SIG-M5 treated with dmso at 0.1 percent for 504 hours (cell line): Measurements from ENCODE around the gene OGDH.

ENCODE experiments used
- DNase-seq: peaks from one replicate; lab custom pipeline; 2025; ENCODE audit not compliant: unreplicated experiment; lab: John Stamatoyannopoulos, UW

The OGDH gene

DNA sequence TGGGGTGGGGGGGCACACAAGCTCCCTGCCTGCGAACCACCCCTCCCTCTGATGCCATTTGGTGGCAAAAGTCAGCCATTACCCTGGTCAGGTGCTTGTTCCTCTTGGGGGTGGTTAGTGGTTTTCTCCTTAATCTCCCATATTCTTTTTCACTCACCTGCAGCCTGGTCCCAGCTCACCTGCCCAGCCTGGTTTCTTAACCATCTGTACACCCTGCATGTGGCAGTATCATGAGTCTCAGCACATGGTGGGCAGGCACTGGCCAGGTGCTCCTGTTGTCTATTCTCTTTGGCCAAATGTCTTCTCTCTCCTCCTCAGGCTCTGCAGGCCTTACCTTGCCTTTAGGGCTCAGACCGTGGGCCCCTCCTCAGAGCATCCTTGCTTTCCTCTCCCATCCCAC, 30.5 kb downstream of the OGDH start:
- no peak for DNase-seq

DNA sequence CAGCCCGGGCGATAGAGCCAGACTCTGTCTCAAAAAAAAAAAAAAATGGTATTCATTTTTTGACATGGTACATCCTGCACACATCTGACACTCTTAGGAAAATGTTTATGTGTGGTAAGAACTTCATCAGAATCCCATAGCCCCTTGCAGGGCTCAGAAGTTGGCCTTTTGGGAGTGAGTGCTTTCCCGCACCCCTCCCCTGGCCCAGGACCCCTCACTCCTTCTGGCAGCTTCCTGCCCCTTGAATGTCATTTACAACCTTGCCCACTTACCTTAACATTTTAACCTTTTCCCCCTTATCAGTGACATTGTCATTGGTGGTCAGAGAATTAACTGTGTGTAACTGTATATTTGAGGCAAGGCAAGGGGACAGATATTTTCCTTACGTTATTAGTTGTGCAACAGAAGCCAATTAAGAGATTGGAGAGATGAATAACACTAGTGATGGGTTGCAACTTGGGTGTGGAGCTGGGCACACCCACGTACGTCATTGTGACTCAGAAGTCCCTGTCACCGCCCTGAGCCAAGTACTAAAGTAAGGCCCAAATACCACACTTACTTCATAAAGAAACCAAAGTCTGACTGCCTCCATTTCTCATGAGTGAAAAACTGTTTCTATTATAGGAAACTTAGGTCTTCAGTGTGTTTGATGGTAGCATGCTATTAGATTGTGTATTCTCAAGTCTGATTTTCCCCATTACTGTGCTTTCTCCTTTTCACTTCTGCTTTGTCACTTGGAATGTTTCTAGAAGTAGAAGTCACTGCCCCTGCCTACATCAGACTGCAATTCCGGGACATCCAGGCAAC, 31.6 kb downstream of the OGDH start:
- DNase-seq: peak; percentile 84

DNA sequence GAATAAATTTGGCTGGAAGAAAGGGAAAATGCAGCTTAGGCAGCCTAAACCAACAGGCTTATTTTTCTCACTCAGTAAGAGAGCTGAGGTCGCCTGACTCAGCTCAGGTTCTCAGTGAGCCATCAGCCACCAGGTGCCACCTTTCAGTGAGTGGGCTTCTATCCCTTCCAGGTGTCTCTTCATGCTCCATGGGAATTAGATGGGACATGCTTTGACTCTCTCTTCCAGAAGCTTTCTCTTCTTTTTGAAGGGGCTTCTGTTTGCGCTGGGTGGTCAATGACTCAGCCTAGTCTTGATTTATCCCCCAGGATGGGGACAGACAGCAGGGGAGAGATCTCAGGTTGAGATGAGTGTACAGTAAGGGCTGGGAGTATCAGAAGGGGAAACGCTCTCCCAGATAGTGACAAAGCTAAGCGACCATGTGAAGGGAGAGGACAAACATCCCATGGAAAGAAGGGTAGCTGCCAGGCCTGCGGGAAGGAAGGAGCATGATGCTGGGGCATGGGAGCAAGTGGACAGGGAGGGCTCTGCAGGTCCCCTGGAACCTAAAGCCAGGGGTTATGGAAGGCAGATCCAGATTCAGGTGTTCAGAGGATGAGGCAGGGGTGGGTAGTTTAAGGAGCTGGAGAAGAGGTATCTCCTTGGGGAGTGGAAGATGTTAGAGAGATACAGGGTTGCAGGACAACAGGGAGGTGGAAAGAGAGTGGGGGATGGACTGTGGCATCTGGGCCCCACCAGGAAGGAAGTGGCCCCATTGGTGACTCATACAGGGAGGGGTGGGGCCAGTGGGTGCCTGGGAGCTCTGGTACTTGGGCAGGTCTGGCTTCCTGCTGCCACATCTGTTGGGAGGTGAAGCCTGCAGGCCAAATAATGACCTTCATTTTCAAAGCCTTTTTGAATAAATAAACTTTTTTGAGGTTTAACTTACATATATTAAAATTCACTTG, 32.5 kb downstream of the OGDH start:
- DNase-seq: peak; percentile 86

DNA sequence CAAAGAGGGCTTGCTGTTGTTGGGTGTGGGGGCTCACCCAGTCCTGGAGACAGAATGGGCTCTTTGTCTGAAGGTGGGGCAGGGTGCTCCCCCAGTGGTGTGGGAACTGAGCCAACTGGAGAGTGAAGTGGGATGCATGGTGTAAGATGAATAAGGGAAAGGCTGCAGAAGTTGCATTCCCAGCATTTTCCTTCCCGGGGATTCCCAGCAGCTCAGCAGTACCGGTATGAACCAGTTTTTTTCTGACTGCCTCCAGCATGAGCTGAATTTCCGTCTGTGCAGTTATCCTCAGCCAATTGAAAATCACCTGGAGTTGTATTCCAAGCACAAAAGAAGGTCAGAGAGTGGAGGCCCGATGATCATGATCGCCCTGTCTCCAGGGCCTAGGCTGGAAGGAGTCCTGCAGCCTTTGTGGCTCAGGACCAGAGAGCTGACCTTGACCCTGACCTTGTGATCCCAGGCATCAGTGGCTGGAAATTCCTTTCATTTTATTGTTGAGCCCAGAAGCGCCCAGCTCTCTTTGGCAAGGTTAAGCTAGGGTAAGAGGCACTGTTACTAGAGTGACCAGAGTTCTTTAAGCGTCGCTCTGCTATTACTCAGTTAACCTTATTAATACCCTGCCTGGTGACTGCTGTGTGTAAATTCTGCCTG, 33.4 kb downstream of the OGDH start:
- DNase-seq: no peak

DNA sequence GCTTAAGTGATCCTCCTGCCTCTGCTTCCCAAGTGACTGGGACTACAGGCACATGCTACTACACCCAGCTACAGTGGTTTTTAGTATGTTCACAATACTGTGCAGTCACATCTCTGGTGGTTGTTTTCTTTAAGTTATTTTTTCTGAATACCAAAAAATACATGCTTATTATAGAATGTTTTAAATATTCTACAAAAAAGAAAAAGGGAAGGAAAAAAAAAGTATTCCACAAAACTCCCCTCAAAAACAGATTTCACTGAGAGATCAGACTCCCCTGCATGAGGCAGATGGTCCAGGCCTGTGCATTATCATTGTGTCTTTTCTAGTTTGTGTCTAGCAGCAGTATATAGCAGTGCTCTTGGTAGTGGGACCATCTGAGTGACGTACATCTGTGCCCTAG, 36.8 kb downstream of the OGDH start:
- DNase-seq: no peak

DNA sequence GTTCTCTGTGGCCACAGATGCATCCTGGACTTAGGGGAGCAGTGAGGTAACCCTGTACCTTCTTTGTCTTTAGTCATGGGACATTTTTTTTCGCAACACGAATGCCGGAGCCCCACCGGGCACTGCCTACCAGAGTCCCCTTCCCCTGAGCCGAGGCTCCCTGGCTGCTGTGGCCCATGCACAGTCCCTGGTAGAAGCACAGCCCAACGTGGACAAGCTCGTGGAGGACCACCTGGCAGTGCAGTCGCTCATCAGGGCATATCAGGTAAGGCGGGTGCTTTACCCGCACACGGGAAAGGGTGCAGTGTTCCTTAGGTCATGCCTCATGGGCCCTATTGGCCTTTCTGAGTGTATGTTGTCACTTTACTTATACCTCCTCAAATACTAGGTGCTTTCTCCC, 38.8 kb downstream of the OGDH start:
- no peak for DNase-seq

DNA sequence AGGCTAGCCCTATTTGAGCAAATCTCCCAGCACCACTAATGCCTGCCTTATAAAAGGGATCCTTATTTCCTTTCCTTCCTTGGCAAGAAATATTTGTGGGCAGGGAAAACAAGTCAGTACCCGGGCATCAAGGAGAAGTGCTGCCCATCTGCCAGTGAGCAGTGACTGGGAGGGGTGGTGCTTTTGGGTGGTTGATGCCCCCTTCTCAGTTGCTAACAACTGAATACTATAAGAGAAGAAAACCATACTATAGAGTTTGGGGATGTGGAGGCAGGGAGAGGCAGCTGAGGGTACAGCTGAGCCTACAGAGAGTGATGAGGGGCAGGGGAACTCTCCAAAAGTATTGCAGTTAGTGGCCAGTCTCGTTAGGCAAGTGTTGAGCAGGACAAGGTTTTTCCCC, 39.3 kb downstream of the OGDH start:
- no peak for DNase-seq

DNA sequence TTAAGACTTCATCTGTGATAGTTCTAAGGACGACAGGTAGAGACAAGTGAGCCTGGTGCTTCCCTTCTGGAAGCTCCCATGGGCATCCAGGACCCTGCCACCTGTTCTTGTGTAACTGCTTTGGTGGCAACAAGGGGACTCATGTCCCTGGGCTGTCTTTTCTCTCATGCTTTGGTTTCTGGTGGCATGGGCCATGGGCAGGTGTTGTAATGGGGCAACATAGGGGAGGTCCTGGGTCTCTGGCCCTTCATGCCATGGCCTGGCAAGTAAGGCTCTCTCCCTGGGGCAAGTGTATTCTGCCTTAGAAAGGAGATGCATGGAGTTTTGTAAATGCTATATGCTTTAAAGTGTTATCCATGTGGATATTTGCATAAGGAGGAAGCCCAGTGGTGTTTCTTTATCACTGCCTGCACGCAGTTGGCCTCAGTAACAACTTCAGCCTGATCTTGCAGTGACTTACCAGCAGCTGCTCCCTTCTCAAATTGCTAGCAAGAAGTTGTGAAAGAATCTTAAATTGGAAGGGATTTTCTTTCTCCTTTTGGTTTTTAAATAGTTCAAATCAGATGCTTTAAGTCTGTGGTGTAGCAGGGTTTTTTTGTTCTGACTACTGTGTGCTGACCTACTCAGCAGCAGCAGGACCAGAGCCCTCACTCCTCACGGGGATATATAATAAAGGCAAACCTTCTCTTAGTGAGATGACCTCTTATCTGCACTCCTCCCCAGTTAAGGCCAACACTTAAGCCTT, 39.9 kb downstream of the OGDH start:
- DNase-seq: no peak

DNA sequence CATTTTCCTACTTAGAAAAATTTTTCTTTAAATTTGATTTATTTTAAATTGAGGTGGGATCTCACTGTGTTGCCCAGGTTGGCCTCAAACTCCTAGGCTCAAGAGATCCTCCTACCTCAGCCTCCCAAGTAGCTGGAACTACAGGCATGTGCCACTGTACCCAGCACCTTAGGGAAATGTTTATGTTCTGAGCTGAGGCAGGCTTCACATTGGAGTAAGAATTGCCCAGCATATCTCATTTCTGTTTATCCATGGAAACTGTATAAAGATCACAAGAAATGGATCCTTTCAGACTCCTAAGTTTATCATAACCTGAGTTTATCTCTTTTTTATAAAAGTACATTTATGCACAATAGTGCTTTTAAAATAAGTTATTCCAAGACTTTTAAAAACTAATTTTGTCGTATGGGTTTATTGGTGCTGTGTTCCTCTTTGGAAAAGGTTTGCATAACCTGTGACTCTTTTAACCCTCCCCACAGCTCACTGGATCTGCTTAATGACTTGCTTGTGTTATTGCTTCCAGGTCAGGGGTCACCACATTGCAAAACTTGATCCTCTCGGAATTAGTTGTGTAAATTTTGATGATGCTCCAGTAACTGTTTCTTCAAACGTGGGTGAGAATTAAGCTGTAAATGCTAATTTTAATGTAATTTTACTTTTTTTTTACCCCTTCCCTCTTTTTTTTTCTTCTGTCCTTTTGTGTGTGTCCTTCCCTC, 40.7 kb downstream of the OGDH start:
- DNase-seq: no peak

DNA sequence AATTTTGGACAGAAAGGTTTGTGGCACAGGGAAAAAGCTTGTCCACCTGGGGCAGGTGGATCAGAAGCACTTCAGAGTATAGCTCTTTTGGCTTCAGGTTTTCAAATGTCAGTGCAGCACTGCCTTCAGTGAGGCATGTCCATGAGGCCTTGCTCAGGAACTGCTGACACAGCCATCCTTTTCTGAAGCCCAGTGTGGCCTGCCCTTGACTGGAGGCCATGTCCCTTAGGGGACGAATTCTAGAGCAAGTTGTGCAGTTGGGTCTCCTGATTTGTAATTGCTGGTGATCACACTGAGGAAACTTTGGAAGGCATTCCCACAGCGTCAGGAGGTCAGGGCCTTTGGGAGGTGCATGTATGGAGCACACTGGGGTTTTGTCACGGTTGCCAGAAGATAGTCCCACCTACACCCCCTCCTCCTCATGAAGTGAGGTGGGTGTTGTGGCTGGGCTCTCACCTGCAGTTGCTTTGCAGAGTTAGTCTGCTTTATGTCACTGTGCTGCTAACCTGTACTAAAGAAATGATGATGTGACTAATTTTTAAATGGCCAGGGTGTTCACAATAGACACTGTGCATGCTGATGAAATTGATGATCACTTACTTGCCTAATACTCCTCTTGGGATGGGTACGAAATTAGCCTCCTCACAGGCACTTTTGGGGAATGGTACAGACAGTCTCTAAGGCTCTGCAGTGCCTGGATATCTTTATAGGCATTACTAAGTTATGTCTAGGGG, 41.7 kb downstream of the OGDH start:
- no peak for DNase-seq

DNA sequence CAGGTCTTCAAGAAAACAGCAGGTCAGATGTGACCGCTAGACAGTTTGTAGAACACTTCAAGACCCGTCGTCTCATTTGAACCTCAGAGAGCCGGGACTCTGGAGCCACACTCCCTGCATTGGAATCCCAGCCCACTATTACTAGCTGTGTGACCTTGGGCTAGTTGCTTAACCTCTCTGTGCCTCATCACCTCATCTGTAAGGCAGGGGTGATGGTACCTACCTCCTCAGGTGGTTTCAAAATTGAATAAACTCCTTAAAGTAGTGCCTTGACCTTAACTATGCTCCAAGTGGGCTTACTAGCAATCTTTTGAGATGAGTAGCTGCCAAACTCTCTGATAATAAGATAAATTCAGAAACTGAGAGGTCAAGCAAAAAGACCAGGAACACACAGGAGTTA, 43.8 kb downstream of the OGDH start:
- no peak for DNase-seq

DNA sequence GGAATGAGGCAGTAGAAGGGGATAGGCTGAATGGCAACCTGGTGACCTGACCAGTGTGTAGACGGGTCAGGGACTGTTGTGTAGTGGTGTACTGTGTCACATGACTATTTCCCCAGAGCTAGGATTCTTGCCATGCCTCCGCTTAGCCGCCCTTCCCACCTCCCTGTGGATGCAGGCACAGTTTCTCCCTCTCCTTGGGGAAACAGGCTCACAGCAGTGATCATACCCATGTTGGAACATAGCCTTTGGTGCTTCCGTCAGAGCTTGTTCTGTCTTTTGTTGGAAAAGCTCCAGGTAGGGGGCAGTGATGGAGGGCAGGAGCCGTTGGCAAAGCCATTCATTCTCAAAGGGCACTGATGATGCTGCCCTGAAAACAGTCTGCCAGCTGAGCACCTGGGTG, 44.3 kb downstream of the OGDH start:
- DNase-seq: no peak

DNA sequence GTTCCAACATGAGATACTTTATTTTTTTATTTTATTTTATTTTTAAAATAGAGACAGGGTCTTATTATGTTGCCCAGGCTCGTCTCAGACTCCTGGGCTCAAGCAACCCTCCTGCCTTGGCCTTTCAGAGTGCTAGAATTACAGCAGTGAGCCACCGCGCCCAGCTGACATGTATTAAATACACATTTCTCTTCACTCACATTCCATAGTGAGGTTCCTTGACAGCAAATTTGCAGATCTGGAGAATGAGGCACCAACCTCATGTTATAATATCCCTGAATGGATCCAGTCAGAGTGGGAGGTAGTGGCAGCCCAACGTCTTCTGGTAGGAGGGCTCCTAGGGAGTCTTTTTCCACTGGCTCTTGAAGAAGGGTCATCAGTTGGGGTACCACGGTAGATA, 46.1 kb downstream of the OGDH start:
- no peak for DNase-seq

DNA sequence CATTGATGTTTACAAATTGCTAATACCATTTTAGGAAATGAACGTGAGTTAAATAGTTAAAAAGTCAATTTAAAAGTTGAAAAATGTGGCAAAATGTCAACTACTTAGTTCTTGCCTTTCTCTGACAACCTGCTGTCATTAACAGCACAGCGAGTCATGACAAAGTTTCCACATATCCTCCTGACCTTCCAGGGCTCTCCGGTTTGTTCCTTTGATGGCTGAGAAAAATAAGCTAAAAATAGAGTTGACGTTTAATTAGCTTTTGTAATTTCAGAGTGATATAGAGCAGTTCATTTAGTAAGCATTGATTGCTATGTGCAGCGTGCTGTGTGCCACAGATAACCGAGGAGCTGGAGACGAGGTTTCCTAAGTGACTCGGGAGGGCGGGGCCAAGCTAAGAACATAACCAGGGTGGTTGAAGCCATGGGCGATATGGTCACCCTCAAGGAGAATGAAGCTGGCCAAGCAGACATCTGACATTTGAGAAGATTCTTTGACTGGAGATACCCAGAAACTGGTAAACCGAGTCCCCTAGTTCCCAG, 47.9 kb downstream of the OGDH start:
- no peak for DNase-seq

DNA sequence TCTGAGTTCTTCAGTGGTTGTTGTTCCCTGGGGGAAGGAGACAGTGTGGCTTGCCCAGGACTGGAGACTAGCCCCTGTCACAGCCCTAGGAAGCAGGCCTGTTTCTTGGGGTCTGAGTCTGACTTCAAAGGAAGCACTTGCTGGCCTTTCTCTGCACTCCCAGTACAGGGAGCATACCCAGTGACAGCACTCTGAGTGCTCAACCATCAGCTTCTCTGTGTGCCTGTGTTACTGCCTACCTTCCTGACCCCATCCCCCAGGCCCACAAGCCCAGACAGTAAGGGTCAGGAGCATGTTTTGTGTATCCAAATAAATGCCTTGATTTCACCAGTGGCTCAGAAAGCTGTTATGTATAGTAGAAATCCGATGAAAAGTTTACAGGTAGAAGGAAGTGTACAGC, 48.9 kb downstream of the OGDH start:
- DNase-seq: no peak

DNA sequence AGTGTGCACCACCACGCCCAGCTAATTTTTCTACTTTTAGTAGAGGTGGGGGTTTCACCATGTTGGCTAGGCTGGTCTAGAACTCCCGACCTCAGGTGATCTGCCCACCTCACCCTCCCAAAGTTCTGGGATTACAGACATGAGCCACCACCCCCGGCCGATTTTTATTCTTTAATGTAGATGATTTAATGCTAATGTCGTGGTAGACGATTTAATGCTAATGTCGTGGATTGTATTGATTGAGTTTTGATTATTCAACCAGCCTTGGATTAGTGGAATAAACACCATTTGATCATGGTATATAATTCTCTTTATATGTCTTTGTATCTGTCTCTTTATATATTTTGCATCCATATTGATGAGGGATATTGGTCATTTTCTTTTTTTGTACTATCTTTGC, 52.6 kb downstream of the OGDH start:
- DNase-seq: no peak

DNA sequence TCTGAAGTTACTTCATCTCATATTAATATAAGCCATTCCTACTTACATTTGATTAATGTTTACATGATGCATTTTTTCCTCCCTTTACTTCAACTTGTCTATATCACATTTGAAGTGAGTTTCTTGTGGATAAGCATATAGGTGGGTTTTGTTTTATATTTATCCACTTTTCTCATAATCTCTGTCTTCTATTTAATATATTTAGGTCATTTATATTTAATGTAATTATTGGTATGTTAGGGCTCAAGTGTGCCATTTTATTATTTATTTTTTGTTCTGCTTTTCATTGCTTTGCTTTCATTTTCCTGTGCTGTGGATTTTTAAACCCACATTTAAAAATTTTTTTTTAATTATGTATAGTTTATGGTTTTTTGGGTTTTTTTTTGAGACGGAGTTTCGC, 54.8 kb downstream of the OGDH start:
- no peak for DNase-seq

DNA sequence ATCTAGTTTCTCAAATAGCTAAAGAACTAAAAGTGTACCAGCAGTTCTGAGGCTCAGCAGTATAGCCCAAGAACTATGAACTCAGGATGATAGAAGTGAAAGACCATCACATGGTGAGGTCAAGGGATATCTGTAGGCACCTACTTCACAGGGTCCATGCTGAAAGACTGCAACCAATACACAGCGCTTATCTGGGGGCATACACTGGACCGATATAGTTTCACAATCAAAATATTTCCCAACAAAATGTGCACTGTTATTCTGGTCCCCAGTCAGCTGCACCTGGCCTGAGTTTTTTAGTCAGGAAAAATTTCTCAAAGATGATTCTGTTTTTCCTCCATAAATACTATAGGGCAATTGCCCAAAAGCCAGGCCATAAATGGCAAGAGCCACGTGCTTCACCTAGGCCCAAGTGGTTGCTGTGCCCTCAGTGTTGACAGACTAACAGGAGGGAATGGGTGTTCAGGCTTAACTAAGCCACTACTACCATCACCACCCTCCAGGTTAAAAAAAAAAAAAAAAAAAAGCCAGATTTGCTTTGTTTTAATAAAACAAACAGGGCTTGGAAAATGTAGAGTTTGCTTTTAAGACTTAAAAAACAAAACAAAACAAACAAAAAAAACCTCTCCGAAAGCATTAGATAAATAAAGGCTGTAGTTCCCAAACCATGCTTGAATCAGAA, 58.5 kb downstream of the OGDH start:
- no peak for DNase-seq
